Measurements from ENCODE around the gene MED31.

The MED31 gene

DNA sequence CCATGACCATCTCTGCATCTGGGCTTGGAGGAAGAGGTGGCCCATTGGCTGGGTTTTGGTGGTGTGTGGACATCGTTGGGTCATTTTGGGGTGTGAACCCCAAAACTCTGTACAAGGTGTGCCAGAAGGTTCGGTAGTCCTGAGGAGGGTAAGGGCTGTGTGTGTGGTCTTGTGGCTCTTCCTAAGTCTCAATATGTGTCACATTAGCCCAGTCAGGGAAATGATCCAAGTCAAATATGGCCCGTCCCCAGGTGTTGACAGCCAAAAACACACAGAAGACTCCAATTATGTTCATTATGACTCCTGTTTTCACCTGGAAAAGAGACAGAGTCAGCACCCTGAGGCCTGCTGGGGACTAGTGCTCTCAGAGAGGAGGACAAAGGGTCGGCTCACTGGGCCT lies 34.6 kb upstream of the MED31 start:
- H3K9me3 Mint-ChIP-seq, result no peaks in the 10 kb centered on the region
- no peak overlapping the region for H3K27ac Mint-ChIP-seq
- peaks cover 21% of the 10 kb centered on the region for H3K27me3 Mint-ChIP-seq (ENCODE audit: low read depth)
- TF ChIP-seq, protein P1, sequence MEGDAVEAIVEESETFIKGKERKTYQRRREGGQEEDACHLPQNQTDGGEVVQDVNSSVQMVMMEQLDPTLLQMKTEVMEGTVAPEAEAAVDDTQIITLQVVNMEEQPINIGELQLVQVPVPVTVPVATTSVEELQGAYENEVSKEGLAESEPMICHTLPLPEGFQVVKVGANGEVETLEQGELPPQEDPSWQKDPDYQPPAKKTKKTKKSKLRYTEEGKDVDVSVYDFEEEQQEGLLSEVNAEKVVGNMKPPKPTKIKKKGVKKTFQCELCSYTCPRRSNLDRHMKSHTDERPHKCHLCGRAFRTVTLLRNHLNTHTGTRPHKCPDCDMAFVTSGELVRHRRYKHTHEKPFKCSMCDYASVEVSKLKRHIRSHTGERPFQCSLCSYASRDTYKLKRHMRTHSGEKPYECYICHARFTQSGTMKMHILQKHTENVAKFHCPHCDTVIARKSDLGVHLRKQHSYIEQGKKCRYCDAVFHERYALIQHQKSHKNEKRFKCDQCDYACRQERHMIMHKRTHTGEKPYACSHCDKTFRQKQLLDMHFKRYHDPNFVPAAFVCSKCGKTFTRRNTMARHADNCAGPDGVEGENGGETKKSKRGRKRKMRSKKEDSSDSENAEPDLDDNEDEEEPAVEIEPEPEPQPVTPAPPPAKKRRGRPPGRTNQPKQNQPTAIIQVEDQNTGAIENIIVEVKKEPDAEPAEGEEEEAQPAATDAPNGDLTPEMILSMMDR (IDR thresholded peaks at IDR 0.05; ENCODE audit: unreplicated experiment in 3 of 3), result no peak
- no peaks in the 10 kb centered on the region for H3K36me3 Mint-ChIP-seq (ENCODE audit: low read depth)
- H3K4me3 Mint-ChIP-seq, result no peak overlapping the region
- H3K4me1 Mint-ChIP-seq, result no peaks in the 10 kb centered on the region

DNA sequence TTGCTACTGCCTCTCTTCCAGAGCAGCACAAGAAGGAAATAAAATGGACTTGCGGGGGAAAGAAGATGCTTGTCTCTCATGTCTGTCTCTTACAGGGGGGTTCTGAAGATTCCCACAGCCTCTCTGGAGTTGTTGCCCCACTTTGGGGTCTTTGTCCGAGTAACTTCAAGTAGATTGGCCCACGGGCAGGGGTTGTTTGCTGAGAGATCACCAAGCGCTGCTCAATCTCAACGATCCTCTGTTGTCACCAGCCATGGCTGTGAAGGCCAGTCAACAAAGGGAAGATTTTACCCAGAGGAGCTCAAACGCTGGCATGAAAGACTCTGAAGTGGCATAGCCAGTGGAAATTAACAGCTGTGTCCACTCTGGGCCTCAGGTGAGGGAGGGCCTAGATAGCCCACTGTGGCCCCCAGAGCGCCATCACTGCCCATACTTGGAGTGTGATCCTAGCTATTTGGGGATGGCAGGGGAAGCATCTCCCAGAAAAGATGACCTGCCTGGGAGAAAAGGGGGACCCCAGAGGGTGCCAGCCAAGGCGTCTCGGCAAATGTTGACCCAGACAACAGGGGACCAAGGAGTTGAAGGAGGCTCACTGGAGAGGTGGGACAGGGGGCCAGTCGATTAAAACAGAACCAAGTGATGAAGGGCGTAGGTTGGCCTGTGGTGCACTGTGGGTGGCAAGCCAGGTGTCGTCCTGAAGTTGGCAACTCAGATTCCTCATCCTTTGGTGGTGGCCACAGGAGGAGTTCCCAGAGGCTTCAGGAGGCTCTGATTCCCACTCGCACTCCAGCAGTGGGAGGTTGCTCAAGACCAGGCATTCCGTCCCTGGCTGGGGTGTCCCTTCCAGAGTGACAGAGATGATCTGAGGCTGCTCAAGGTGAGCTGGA lies 33.7 kb upstream of the MED31 start:
- Mint-ChIP-seq H3K9me3 (no peaks in the 10 kb centered on the region), H3K4me1 (no peaks in the 10 kb centered on the region), H3K36me3 (ENCODE audit: low read depth) (no peaks in the 10 kb centered on the region), H3K27ac (no peak overlapping the region), H3K4me3 (no peak overlapping the region), H3K27me3 (ENCODE audit: low read depth) (peaks cover 23% of the 10 kb centered on the region)
- TF ChIP-seq, protein P1 (IDR thresholded peaks at IDR 0.05; ENCODE audit: unreplicated experiment in 3 of 3), result no peak

DNA sequence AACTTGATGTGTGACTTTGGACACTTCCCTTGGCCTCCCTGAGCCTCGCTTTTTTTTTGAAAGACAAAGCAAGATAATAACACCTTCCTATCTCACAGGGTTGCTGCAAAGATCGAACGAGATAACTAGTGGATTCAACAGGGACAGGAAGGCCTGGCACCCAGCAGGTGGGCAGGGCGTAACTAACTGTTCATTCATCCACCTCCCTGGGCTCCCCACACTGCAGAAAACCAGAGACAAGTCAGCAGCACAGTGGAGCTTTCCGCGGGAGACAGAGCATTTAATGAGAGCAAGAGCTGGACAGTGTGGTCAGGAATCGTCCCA lies 33.0 kb upstream of the MED31 start:
- Mint-ChIP-seq H3K36me3 (ENCODE audit: low read depth) (no peaks in the 10 kb centered on the region), H3K27ac (no peak overlapping the region), H3K27me3 (ENCODE audit: low read depth) (peaks cover 27% of the 10 kb centered on the region), H3K4me3 (no peak overlapping the region), H3K9me3 (no peaks in the 10 kb centered on the region), H3K4me1 (no peaks in the 10 kb centered on the region)
- TF ChIP-seq, protein P1 (IDR thresholded peaks at IDR 0.05; ENCODE audit: unreplicated experiment in 3 of 3), result no peak

DNA sequence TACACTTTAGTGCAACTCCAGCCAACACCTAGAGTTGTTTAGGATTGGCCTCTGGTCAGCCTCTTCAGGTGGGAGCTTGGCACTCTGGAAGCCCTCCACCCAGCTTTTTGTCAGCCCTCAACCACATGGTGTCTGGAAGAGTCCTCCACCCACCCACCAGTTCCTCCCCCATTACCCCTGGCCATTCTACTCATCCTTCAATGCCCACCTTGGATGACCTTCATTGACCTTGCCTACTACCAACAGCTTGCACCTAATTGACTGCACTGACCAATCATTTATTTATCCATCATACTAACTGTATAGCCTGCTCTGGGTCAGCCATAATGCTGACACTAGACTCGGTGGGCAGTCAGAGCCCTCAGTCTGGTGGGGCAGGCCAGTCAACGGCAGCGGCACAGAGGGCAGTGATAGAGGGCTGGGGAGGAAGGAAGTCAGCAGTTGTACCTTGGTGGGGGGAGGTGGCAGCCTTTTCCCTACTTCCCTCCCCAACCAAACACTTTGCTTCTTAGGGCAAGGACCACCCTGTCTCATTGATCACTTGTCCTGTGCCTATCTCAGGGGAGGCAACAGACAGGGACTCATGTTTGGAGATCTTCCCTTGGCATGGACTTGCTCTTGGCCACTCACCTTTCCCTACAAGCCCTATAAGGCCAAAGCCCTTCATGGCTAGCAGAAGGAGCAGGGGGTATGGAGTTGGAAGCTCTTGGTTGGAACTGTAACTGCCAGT lies 32.5 kb upstream of the MED31 start:
- no peaks in the 10 kb centered on the region for H3K36me3 Mint-ChIP-seq (ENCODE audit: low read depth)
- TF ChIP-seq, protein P1 (IDR thresholded peaks at IDR 0.05; ENCODE audit: unreplicated experiment in 3 of 3), result no peak

DNA sequence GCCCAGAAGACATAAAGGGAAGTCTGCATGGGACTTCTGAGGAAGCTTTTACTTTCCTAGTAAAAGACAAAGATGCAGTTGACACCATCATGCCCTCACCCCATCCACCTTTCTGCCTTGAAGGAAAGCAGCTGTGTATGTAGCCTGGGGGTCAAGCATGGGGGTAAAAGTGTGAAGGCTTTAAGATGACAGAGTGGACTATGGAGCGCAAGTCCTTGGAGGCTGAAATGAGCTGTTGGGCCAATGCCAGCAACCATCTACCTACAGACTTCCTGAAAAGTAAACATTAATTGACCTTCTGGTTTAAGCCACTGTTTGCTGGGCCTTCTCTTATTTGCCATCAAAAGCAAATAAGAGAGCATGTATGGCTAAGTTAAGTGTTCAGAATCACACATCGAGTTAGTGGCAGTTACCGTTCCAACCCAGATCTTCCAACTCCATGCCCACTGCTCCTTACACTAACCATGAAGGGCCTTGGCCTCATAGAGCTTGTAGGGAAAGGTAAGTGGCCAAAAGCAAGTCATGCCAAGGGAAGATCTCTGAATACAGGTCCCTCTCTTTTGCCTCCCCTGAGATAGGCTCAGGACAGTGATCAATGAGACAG lies 31.8 kb upstream of the MED31 start:
- Mint-ChIP-seq H3K4me1 (no peaks in the 10 kb centered on the region), H3K9me3 (no peaks in the 10 kb centered on the region), H3K27me3 (ENCODE audit: low read depth) (peaks cover 38% of the 10 kb centered on the region), H3K27ac (no peak overlapping the region), H3K4me3 (no peak overlapping the region), H3K36me3 (ENCODE audit: low read depth) (no peaks in the 10 kb centered on the region)
- TF ChIP-seq, protein P1 (IDR thresholded peaks at IDR 0.05; ENCODE audit: unreplicated experiment in 3 of 3), result no peak

More for the DNA sequence above, 32.5 kb upstream of the MED31 start:
- Mint-ChIP-seq H3K4me1 (no peaks in the 10 kb centered on the region), H3K27me3 (ENCODE audit: low read depth) (peaks cover 31% of the 10 kb centered on the region), H3K9me3 (no peaks in the 10 kb centered on the region), H3K27ac (no peak overlapping the region), H3K4me3 (no peak overlapping the region)
